GM21737 (cell line): Measurements from ENCODE around the gene NOC4L.
"Not testable (repeated sequence)": the region's sequence is repeated elsewhere in the genome, so short reads cannot be mapped to it uniquely, and the experiment has no call there.

ENCODE experiments used
- ATAC-seq: cut with Tn5 transposase; IDR thresholded peaks from one replicate; pipeline ENCODE4 v1.9.1; 2021; ENCODE audit warnings: mild to moderate bottlenecking, moderate library complexity; ENCODE audit not compliant: unreplicated experiment

The NOC4L gene

DNA sequence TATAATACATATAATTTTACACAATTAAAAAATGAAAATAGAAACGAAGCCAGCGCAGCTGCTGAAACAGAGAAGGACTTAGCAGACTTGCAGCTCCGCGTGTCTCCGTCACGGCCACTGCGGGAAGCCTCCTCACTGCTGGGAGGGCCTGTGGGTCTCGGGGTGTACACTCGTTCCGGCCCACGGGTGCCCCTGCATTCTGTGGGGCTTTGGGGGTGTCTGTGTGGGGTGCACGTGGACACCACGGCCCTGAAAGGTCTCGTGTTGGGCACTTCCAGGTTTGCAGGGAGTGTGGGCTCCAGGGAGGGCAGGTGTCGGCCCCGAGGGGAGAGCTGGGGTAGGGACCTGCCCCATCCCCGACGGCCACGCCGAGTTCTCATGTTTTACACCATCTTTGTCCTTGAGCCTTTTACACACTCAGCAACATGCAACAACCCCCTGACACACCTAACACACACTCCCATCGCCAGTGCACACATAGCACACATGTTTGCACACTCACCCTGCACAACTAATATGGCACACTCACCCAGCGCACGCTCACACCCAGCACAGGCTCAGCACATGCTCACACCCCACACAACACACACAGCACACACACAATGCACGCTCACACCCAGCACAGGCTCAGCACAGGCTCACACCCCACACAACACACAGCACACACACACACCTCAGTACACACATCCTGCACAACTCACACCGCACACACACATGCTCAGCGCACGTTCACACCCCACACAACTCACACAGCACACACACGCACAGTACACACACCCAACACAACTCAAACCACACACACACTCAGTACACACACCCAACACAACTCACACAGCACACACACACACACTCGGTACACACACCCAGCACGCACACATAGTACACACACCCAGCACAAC, 36.6 kb downstream of the NOC4L start:
- no peak for ATAC-seq

DNA sequence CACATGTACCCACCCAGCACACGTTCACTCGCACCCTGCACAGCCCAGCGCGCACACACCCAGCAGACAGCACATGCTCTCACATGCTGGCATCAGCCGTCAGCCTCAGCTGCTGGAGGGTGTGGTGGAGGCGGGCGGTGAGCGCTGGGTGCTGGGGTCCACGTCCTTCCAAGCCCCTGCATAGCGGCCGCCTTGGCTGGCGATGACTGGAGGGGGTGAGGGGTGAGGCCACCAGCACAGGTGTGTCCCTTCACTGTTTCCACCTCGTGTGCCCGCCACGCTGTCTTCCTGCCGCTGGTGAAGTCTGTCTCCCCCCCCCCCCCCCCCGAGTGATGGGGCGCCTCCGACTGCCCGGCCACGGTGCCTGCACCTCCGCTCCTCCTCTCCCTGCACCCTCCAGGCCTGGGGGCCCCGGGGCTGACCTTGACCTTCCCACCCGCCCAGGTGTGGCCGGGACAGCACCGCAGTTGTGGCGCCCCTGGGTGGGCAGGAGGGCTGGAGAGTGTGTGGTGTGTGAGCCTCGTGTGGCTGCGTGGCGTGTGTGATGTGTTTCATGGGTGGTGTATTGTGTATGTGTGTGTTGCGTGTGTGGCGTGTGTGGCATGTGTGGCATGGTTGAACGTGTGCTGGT, 37.4 kb downstream of the NOC4L start:
- no peak for ATAC-seq

DNA sequence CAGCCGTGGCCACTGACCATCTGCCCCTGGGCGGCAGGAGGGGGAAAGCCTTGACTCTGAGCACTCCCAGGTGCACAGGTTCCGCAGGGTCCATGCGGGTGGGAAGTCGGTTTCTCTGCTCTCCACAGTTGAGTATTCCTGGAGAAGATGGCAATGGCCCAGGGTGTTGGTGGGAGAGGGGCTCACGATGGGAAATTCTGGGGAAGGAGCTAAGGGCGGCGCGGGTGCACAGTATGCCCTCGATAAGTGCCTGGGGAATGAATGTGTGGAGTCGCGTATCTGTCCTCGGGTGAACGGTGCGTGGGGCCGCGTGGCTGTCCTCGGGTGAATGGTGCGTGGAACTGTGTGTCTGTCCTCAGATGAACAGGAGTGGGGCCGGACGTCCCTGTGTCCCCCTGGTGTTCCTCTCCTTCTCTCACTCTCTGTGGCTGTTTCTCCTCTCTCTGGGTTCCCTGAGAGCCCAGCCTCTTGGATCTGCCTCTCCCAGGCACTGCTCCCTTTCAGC, 38.0 kb downstream of the NOC4L start:
- no peak for ATAC-seq

DNA sequence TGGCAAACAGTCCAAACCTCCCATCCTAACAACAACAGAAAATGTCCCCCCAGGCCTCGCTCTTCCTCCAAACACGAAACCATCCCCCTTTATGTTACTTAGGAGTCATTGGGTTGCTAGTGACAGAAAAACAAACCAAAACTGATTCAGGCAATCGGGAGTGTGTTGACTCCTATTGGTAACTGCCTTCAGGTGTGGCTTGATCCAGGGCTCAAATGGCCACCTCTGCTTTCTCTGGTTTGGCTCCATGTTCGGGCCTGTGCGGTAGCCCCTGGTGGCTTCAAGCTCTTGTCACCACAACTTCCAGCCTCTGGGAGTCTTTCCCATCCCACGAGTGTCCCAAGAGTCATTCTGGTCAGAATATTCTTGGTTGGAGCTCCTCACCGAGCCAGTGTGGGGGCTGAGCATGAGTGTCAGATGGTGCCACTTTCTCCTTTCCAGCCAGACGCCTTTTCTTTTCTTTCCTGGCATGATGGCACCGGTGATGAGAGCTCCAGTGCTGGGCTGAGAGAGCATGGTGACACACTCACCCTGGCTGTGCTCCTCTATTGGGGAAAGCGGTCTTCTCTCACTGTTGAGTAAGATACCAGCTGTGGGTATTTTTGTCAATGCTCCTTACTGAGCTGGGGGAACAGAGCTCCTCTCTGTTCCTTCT, 38.6 kb downstream of the NOC4L start:
- no peak for ATAC-seq

DNA sequence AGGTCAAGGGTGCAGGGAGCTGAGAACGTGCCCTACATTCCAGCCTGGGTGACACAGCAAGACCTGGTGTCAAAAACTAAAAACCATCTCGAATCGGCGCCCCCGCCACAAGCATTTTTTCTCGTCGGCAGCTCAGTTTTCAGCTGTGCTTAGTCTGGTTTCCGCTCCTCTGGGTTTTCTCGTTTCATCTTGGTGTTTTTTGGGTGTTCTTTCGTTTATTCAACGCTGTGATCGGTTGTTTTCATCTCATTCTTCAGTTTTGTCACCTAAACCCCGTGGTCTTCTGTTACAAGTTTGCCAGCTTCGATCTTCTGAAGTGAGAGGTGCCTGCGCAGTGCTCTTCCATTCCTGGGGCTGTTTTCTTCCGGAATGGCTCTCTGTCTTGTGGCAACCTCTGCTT, 41.4 kb downstream of the NOC4L start:
- ATAC-seq, result no peak

DNA sequence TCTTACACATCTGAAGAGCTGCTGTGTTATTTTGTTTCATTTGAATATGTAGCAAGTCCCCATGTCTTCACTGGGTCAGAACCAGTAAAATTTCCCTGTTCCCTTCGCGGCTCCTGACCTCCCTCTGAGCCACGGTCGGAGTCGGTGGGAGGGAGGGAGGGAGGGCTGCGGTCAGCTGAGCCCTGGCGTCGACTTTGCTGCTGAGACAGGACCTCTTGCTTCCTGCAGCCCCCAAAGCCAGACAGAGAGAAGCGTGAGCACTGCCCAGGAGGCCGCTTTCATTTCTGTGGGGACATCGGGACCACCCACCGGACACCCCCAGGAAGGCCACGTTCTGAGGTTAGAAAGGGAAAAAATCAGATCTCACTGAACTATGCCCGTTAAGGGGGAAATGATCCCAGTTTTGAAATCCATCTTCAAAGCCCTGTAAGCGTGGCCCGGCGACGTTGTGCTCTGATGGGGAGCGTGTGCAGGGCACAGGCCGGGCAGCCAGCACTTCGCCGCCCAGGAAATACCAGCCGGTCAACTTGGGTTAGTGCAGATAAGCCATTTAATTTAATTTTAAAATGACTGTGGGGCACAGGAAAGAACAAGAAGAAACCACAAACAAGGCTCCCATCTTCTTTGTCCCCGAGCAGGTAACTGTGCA, 42.1 kb downstream of the NOC4L start:
- ATAC-seq, result no peak

DNA sequence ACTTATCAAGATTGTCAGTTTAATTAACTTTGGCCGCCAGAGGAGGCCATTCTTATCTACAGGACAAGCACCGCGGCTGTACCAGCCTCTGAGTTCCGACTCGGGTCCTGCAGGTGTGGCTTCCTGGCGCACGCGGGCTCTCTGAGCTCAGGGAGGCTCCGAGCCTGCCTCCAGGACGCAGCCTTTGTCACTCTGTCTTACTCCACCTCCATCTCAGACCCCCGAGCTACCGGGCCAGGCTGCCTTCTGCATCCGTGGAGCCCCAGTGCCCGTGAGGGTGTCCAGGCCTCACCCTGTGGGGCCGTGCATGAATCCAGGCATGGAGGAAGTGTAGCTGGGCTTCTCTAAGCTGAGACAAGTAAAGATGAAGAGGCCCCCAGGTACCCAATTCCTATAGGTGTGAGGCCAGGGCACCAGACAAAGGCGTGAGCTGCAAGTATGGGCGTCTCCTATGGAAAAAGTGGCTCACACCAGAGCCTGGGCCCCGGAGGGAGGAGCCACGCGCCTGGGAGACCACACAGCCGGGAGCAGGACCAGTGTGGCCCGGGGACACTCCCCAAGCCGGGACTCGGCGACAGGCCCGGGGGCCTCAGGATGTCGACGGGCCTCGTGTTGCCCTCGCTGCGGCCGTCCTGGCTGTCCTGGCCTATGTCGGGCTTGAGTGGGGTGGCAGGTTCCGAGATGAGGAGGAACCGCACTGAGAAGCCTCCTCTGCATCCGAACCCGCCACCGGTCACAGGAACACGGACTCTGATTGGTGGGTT, 42.8 kb downstream of the NOC4L start:
- no peak for ATAC-seq

DNA sequence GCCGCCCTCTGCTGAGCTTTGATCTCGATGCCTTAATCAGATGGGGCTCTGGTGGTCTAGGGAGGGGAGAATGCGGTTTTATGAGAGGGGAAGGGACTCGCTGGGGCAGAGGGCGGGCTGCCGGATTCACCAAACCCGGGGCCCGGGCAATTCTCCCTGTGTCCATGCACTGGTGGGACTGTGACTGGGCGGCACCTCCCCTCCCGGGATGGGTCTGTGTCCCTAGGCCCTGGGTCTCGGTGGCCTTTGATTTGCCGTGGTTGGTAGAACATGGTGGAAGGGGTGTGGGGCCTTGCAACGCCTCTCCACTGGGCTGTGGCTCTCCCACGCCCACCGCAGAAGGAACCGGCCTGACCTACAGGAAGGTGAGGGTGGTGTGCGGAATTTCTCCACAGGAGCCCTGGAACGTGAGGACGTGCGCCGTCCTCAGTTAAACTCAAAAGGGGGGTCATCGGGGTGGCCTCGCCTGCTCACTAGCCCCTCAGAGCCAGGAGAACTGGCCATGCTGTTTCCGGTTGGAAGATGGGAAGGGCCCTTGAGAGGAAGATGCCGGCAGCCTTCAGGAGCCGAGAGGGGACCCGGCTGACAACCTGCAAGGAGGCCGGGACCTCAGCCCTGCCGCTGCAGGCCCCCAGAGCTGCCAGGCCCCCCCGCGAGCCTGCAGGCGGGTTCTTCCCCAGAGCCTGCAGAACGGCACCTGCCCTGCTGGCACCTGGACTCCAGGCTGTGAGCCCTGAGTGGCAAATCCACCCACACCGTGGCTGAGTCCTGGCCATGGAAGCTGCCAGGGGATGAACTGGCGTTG, 43.6 kb downstream of the NOC4L start:
- ATAC-seq, result no peak

DNA sequence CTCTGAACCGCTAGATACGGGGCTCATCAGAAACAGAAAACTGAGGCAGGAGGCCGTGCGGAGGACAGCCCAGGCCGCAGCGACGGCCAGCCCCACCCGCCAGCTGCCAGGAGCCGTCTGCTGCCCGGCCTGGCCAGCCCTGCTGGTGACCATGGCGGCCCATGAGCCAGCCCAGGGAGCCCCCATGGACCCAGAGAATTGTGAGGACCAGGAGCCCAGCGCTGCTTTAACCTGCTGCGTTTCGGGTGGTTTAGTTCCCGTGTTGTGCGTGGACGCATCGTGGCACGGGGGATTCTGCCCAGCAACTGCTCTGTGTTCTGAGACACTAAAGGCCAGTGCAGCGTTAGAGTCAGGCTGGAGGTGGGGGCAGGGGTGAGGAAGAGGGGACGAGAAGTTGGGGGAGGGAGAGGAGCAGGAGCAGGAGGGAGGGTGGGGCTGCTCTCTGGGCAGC, 44.2 kb downstream of the NOC4L start:
- no peak for ATAC-seq

DNA sequence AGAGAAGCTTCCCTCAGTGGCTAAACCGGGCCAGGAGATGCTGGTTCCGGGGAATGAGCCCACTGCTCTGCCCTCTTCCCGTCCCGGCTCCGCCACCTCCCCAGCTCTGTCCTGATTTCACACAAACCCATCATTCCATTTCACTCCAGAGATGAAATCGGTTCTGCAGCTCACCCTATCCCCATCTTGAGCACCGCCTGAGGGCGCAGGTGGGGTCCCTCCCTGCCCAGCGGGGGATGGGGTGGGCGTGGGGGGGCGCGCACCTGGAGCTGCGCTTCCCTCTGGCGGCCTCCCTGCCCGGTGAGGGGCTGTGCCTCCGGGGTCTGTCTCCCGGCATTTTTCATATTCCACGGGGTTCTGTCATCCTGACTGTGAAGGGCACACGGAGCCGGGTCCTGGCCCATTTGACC, 44.7 kb downstream of the NOC4L start:
- no peak for ATAC-seq

DNA sequence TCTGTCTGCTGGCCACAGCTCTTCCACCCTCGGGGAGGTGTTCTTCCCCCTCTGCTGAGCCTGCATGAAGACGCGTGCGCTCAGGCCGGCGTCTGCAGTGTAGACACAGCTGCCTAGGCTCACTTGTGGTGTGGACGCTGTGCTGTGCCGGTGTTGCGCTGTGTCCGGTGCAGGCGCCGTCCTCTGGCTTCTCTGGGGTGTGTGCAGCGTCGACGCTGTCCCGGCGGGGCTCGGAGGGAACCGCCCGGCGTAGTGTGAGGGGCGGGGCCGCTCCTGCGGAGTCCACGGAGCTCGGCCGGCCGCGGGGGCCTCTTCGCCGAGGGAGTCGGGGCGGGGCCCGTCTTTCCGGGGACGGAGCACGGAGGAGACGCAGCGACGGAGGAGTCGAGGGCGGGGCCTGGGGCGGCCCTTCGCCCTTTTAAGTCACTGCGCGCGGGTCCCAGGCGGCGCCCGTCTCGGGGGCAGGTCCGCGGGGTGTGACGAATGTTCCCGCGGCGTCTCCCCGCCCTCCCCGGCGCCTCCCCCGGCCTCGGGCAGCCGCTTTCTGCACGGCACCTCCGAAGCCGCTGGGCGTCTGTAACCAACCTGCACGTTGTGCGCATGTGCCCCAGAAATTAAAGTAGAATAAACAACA, 45.2 kb downstream of the NOC4L start:
- peak; percentile 90 for ATAC-seq

DNA sequence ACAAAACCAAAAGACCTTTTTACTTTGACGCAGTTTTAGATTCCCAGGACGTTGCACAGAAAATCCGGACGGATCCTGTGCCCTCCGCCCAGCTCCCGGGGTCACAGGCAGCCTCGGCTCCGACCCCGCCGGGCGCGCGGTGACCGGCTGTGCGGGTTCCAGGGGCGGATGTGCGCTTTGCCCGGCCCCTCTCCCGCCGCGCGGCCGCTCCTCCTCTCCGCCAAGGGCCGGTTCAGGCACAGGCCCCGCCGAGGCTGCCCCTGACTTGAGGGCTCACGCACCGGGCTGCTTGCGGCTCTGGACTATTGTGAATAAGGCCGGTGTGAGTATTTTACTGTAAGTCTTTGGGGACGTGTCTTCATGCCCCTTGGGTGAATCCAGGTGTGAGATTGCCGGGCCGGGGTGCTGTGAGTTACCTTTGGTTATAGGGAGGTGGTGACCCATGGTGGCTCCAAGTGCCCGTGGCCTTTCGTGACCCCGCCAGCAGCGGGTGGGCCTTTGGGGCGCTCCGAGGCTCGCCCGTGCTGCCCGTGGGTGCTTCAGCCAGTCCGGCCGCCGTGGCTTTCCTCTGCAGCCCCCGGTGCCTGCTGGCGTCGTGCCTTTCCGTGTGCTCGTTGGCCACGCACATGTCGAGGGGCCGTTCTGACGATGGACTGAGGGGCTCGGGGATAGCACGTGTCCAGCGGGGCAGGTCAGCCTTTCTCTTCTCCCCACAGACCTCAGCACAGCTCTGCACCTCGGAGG, 45.9 kb downstream of the NOC4L start:
- peak; percentile 22 for ATAC-seq

DNA sequence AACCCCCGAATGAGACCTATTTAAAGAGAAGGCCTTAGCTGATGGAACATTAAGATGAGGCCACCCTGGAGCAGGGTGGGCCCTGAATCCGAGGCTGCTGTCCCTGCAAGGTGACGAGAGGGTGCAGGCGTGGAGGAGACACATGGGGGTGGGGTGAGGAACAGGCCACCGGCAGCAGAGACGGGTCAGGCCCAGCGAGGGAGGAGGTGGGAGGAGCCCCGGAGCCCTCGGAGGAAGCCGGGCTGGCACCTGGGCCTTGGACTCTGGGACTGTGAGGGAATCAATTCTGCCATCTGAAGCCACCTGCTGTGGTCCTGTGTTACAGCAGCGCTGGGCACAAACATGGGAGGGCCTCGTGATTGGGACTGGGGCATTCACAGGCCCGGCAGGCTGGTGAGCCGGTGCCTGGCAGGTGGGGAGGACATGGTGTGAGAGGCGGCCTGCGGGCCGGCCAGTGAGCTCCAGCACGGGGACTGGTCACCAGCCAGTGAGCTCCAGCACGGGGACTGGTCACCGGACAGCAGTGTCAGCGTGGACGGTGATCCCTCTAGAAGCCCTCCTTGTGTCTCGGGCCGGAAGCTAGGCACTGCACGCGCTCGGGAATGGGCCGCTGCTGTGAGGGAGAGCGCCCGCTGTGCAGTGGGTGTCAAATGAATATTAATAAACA, 46.7 kb downstream of the NOC4L start:
- ATAC-seq, result no peak

DNA sequence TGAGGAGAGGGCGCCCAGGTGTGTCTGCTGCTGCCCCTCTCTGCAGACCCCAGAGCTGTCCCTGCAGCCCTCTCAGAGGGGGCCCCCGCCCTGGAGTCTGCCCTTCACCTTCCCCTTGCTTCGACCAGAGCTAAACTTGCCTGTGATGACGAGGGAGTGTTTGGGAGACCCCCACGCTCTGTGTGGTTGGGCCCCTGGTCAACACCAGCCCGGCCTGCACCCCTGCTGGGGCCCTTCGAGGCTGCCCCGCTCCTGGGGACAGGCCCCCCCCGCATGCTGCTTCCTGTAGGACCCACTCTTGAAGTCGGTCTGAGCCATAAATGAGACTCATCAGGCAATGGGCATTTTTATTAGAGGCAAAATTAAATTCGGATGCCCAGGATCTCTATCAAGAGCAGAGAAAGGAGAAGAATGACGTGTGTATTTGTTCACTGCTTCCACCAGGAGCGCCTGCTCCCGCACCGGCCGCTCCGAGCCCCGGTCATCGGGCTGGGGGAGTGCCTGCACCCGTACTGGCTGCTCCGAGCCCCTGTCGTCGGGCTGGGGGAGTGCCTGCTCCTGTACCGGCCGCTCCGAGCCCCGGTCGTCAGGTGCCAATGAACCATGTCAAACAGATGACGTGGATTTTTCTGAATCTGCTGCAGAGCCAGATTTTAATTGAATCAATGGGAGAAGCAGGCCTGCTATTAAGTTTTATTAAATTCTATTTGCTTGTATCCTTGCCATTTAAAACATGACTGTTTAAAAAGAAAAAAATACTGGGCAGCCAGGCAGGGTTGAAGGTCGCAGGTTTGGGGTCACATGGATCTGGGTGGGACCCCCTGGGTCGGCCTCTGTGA, 47.7 kb downstream of the NOC4L start:
- ATAC-seq, result no peak

DNA sequence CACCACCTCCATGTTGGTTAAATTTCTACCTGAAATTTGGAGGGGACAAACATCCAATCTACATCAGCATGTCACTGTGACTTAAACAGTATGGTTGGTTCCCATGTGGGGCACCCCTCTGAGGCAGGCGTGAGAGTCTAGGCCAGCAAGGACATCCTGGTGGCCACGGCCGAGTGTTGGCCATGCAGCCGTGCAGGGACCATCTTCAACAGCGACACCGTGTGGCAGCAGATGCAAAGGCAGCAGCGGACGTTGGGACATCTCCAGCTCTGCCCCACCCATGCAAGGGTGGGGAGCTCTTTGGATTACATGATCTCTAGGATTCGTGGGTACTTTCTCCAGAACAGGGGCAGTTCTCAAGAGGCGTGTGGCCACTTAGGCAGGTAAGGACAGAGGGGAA, 49.8 kb downstream of the NOC4L start:
- no peak for ATAC-seq

DNA sequence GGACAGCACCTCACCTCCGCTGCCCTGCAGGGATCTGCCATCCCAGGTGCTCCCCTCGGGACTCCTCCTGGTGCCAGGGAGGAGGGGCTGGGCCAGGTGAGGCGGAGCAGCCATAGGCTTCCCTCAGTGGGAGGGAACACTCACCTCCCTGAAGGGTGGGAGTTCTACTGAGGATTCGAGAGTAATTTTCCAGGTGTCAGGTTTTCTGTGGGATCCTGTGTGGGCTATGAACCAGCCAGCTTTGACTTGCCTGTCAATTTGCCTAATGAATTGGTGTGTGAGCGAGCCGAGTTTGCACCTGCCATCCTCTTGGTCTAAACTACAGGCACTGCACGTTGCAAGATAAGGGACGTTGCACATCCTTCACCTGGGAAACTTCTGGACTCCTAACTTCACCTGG, 50.3 kb downstream of the NOC4L start:
- ATAC-seq, result no peak

DNA sequence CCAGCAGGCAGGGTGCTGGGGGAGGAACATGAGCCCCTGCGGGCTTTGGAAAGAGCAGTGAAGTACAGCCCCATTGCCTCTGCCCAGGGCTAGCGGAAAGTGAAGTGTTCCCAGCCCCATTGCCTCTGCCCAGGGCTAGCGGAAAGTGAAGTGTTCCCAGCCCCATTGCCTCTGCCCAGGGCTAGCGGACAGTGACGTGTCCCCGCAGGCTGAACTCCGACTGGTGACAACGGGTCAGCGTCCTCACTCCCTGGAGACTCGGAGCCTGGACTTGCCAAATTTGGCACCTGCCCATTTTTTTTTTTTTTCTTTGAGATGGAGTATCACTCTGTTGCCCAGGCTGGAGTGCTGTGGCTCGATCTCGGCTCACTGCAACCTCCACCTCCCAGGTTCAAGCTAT, 51.0 kb downstream of the NOC4L start:
- ATAC-seq, result not testable (repeated sequence)
